Measurements from ENCODE around the gene TUBGCP3.

TUBGCP3 gene

DNA sequence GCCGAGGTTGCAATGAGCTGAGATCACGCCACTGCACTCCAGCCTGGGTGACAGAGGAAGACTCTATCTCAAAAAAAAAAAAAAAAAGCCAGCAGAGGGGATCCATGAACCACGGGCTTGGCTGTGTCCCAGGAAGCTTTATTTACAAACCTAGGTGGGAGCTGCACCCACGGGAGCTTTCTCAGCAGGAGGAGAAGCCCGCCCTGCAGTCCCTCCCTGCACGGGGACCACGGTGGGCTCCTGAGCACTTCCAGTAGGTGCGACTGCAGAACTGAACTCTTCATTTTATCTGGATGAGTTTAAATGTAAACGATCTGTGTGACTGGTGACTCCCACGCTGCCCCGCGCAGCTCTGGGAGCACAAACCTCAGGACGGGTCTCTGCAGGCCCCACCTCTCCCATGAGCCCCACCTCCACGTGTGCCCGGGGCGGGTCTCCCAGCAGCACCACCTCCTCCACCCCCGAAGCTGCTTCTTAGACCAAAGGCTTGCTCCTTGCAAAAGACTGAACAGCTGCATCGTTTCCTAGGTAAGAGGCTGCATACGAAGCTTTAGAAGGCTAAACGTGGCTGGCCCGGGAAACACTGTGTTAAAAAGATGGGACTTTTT, 145.4 kb downstream of the TUBGCP3 start:
- H3K4me3 Mint-ChIP-seq = no peak overlapping the region
- no peaks in the 10 kb centered on the region for H3K36me3 Mint-ChIP-seq
- H3K4me1 Mint-ChIP-seq = peaks cover 3 to 13% of the 10 kb centered on the region in 2 donors
- H3K27ac Mint-ChIP-seq = no peak overlapping the region
- DNase-seq (no peak), ATAC-seq (replicated peaks) (no peak)
- H3K9me3 Mint-ChIP-seq = peaks cover 7 to 8% of the 10 kb centered on the region in 2 donors
- H3K27me3 Mint-ChIP-seq = peaks cover 39 to 65% of the 10 kb centered on the region in 2 donors

DNA sequence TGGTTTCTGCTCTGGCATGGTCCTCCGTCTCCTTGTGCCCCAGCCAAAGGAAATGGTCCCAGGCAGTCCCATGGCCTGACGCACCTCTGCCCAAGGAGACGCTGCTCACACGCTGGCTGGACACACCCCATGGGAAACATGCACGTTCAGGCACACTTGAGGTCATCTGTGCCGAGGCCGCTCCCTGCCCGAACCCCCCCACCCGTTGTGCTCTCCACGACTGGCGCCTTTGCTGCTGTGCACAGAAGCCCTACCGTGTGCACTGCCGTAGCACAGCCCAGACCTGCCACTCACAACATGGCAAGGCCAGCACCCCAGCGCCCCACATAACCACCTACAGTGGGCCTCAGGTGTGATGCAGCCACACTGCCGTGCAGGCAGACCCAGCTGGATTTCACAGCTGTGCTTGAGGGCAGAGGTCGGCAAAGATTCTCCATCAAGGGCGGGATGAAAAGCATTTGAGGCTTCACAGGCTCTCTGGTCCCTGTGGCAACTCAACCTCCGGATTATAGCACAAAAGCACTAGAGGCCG, 146.1 kb downstream of the TUBGCP3 start:
- no peak overlapping the region for H3K27ac Mint-ChIP-seq
- H3K27me3 Mint-ChIP-seq = peaks cover 33 to 58% of the 10 kb centered on the region in 2 donors
- no peak for ATAC-seq (replicated peaks)
- no peaks in the 10 kb centered on the region for H3K36me3 Mint-ChIP-seq
- no peak overlapping the region for H3K4me3 Mint-ChIP-seq
- H3K9me3 Mint-ChIP-seq = peaks cover 7 to 8% of the 10 kb centered on the region in 2 donors
- no peak for DNase-seq
- H3K4me1 Mint-ChIP-seq = peaks cover 3 to 13% of the 10 kb centered on the region in 2 donors

DNA sequence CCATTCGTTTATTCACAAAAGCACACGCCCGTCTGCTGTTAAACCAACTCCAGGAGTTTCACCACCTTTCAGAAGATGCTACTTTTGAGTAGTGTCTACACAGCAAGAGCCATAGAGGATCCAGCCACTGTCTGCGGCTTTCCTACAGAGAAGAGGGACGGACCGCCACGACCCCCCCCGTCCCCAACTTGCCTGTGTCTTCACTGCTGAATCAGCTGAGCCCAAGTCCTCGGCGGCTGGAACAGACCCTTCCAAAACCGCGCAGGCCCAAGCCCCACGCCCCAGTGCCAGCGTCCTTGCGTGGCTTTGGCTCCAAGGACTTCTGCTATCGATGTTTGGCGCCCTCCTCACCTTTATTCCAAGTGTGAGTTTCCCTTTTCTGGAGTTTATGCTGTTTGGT, 146.7 kb downstream of the TUBGCP3 start:
- Mint-ChIP-seq H3K4me1 (peaks cover 3 to 13% of the 10 kb centered on the region in 2 donors), H3K27ac (no peak overlapping the region), H3K9me3 (peaks cover 7 to 8% of the 10 kb centered on the region in 2 donors), H3K4me3 (no peak overlapping the region), H3K27me3 (peaks cover 33 to 53% of the 10 kb centered on the region in 2 donors), H3K36me3 (no peaks in the 10 kb centered on the region)
- no peak for ATAC-seq (replicated peaks)
- DNase-seq = no peak

DNA sequence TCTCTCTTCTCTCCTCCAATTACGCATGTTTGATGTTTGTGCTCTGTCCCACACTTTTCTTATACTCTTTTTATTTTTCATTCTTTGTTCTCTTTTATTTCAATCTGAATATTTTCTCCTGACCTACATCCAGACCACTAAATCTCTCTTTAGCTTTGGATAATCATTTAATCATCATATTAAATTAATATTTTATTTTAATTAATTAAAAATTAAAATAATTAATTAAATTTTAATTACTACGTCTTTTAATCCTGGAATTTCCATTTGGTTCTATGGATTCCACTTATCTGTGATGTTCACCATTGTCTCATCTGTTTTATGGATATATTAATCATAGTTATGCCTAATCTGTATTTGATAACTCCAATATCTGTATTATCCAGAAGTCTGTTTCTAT, 149.4 kb downstream of the TUBGCP3 start:
- no peak for ATAC-seq (replicated peaks)
- Mint-ChIP-seq H3K4me1 (peaks cover 2 to 5% of the 10 kb centered on the region in 2 donors), H3K36me3 (no peaks in the 10 kb centered on the region), H3K4me3 (no peak overlapping the region), H3K27me3 (peaks cover 20 to 33% of the 10 kb centered on the region in 2 donors), H3K9me3 (peaks cover 7 to 8% of the 10 kb centered on the region in 2 donors), H3K27ac (no peak overlapping the region)
- DNase-seq = no peak

DNA sequence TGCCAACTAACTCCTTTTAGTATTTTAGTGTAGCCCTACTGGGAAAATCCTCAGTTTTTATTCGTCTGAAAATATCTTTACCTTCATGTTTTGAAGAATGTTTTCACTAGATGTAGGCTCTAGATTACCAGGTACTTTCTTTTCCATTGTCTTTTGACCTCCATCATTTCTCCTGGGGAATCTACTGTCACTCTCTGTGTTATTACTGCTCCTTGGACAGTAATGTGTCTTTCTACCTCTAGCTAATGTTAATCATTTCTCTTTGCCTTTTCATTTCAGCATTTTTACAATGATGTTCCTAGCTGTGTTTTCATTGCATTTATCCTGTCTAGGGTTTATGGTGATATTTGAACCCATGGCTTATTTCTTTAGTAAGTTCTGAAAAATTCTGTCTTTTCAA, 149.9 kb downstream of the TUBGCP3 start:
- Mint-ChIP-seq H3K4me3 (no peak overlapping the region), H3K36me3 (no peaks in the 10 kb centered on the region), H3K9me3 (peaks cover 7 to 8% of the 10 kb centered on the region in 2 donors), H3K27ac (no peak overlapping the region), H3K27me3 (peaks cover 16 to 29% of the 10 kb centered on the region in 2 donors), H3K4me1 (peaks cover 0 to under 1% of the 10 kb centered on the region in 2 donors)
- no peak for ATAC-seq (replicated peaks)
- DNase-seq = no peak

GRCh38 chr13:112435973-112436372, 152.0 kb downstream of the TUBGCP3 start:
- Mint-ChIP-seq H3K27me3 (peaks cover 6 to 19% of the 10 kb centered on the region in 2 donors), H3K9me3 (peaks cover 7 to 8% of the 10 kb centered on the region in 2 donors), H3K4me3 (no peak overlapping the region), H3K36me3 (no peaks in the 10 kb centered on the region), H3K27ac (no peak overlapping the region), H3K4me1 (no peaks in the 10 kb centered on the region)
- ATAC-seq (replicated peaks) (no peak), DNase-seq (no peak)

Measured in stimulated activated naive B cell treated with anti-CD40 and anti-IgM and Interleukin-4, amounts not matched to agents 10 μg/mL and 1 μg/mL and 100 μg/mL, for 72 hours (primary cell).